ENCODE data around the gene ATP5MG.
A peak's percentile ranks its signal among the peaks of the same experiment; 100 is the strongest.

Gene ATP5MG

DNA sequence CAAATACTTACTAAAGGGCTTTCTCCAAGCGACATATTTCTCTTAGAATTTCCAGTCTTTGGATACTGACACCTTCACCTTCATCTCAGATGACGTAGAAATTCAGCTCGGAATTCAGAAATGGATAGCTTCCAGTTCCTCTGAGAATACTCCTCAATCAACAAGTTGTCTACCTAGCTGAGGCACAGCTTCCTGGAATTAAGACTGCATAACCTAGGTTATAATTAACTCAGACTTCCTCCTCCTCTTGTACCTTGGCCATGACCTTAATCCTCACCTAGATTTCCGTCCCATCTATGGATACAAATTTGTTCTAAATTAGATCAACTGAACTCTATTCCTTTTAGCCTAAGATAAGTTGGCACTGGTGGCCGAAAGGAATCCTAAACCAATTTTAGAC lies 17.4 kb downstream of the ATP5MG start:
- Mint-ChIP-seq H3K36me3 (ENCODE audit: low read depth) (no peaks in the 10 kb centered on the region), H3K4me1 (ENCODE audit: low read depth) (peaks cover 2% of the 10 kb centered on the region), H3K27ac (no peak overlapping the region), H3K9me3 (no peaks in the 10 kb centered on the region), H3K4me3 (no peak overlapping the region), H3K27me3 (ENCODE audit: low read depth) (no peaks in the 10 kb centered on the region)

DNA sequence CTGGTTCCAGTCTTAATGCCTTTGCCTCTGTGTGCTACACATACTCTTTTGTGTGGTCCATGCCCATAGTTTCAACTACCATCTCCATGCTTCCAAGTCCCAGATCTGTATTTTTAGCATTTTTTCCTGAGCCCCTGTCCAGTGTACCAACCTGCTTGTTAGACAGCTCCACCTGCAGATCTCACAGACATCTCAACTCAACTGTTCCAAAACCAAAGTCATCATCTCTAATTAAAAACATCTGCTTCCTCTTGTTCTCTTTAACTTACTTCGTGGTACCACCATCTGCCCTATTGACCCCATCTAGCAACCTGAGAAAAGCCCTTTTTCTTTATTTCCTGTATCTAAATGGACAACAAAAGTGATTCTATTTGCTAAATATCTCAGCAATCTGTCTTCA lies 26.3 kb downstream of the ATP5MG start:
- Mint-ChIP-seq H3K9me3 (no peaks in the 10 kb centered on the region), H3K4me3 (no peak overlapping the region), H3K36me3 (ENCODE audit: low read depth) (no peaks in the 10 kb centered on the region), H3K4me1 (ENCODE audit: low read depth) (peaks cover 7% of the 10 kb centered on the region), H3K27me3 (ENCODE audit: low read depth) (peaks cover 32% of the 10 kb centered on the region), H3K27ac (no peak overlapping the region)

DNA sequence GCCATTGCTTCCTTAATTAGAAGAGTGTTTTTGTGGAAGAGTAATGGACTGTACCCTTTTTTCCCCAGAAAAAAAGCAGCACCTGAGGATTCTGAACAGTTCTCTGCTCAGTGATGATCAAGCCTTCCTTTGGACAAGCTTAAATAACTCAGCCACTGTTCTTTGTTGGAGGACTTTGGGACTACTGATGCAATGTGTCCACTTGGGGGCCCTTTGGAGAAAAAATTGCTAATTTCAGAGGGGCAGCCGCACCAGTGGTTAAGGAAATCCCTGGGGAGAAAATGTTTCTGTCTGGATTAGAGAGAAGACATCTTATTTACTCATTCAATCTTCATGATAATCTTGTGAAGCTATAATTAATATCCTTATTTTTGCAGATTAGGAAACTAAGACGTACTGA lies 29.6 kb downstream of the ATP5MG start:
- Mint-ChIP-seq H3K4me1 (ENCODE audit: low read depth) (peaks cover 27% of the 10 kb centered on the region), H3K27ac (no peak overlapping the region), H3K4me3 (no peak overlapping the region), H3K27me3 (ENCODE audit: low read depth) (peaks cover 32% of the 10 kb centered on the region), H3K9me3 (no peaks in the 10 kb centered on the region), H3K36me3 (ENCODE audit: low read depth) (no peaks in the 10 kb centered on the region)

DNA sequence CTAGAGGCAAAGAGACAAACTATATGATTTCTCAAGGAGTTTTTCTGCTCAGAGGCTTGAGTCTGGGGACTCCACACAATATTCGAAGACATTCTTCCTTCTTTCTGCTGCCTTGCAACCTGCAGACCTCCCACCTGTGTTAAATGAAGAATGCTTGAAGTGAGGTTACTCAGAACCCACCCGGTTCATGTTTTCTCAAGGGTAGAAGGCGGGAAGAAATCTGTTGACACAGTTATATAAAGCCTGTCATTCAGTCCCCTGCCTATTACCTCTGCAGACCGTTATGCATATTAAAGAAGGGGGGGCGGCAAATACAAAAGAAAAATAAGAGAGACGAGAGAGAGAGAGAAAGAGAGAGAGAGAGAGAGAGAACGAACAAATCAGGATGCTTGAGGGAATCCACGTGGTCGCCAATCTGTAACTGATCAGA lies 32.7 kb downstream of the ATP5MG start:
- H3K27ac Mint-ChIP-seq, result peak overlapping the region; percentile 90

DNA sequence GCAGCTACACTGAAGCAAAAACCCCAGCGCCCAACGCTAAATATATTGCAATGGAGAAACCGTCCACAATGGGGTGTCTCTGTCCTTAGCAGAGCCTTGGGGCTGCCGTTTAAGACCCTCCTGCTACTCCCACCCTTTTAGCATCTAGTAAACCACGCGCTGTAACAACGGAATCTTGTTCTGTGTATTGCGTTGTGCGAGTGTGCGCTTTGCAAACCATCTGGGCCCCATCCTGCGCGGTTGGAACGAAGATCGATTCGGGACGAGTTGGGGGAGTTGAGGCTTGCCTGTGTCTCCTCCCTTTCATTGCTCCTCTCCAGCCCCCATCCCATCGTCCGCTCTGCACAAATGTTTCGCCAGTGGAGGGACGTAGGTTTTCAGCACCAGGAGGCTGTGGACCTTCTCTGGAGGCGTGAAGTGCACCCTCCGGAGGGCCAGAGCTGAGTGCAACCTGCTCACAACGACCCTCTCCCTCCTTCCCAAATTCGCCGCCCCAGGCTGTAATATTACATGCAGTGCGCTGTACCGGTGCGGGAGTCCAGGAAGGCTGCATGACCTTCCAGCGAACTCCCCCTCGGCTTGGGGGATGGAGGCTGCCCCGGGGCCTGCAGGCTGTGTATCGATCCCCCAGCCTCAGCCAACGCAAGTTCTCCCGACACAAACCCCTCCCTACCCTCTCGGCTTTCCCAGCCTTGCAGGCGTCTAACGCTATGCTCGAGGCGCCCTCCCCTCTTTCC lies 33.3 kb downstream of the ATP5MG start:
- Mint-ChIP-seq H3K27ac (peak overlapping the region; percentile 90), H3K36me3 (ENCODE audit: low read depth) (peaks cover 5% of the 10 kb centered on the region), H3K4me1 (ENCODE audit: low read depth) (peaks cover 29% of the 10 kb centered on the region), H3K4me3 (peak overlapping the region; percentile 85), H3K27me3 (ENCODE audit: low read depth) (peaks cover 14% of the 10 kb centered on the region), H3K9me3 (no peaks in the 10 kb centered on the region)

More for the DNA sequence above, 32.7 kb downstream of the ATP5MG start:
- H3K4me3 Mint-ChIP-seq, result peak overlapping the region; percentile 85
- no peaks in the 10 kb centered on the region for H3K9me3 Mint-ChIP-seq
- H3K27me3 Mint-ChIP-seq (ENCODE audit: low read depth), result peaks cover 16% of the 10 kb centered on the region
- peaks cover 2% of the 10 kb centered on the region for H3K36me3 Mint-ChIP-seq (ENCODE audit: low read depth)
- H3K4me1 Mint-ChIP-seq (ENCODE audit: low read depth), result peaks cover 23% of the 10 kb centered on the region

DNA sequence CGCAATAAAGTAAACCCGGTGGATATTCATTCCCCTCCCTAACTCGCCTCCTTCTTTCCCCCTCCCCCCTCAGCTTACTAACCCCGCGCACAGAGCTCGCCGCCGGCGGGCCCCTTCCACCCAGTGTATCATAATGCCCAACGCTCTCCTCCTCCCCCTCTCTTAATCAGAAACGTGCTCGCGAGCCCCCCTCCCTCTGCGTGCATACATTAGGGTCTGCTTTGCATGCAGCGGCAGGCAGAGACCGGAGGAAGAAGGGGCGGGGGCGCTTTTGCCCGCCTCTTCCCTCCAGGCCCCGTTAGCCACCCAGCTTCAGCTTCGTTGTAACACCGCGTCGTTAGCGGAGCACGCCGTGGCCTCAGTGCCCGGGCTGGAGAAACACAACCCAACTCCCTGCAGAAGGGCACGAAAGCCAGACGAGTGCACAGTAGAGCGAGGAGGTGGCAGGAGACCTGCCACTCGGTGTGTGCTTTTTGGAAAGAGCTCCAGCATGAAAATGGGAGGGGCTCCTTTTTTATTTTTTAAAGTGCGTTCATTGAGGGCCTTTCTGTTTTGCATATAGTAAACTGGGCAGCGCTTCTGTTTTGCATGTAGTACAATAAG lies 34.0 kb downstream of the ATP5MG start:
- peak overlapping the region; percentile 90 for H3K27ac Mint-ChIP-seq
- H3K36me3 Mint-ChIP-seq (ENCODE audit: low read depth), result peaks cover 9% of the 10 kb centered on the region
- peaks cover 14% of the 10 kb centered on the region for H3K27me3 Mint-ChIP-seq (ENCODE audit: low read depth)
- H3K4me1 Mint-ChIP-seq (ENCODE audit: low read depth), result peaks cover 36% of the 10 kb centered on the region
- H3K9me3 Mint-ChIP-seq, result no peaks in the 10 kb centered on the region
- H3K4me3 Mint-ChIP-seq, result peak overlapping the region; percentile 85

DNA sequence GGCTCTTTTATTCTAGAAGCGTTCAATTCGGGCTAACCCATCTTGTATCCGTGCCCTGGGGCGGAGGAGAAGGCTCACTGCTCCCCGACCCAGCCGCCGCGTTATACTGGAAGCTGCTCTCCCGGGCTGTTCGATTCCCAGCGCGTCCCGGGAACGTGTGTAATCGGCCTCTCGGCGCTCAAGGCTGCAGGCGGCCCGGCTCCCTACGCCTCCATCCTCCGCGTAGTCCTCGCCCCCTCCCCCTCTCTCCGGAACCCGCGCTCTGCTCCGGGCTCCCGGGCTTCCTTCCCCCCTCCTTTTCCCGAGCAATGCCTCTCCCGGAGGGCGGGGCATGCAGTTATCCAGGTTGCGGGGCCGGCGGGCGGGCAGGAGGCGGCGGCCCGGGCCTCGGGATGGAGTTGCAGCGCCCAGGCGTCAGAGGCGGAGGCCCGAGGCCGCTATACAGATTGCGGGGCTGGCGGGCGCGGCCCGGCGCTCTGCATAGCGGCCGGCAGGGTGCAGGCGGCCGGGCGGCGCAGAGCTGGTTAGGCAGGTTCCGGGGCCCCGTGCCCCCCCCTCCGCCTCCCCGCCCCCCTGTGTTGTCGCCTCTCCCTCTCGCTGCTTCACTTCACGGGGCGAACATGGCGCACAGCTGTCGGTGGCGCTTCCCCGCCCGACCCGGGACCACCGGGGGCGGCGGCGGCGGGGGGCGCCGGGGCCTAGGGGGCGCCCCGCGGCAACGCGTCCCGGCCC lies 34.7 kb downstream of the ATP5MG start, which contains the start of gene KMT2A:
Gene KMT2A (plus strand): TSS at position 600 of the 732 bp plus-strand sequence. CDS start 21 bp downstream, at position 621.
- peaks cover 40% of the 10 kb centered on the region for H3K4me1 Mint-ChIP-seq (ENCODE audit: low read depth)
- no peaks in the 10 kb centered on the region for H3K9me3 Mint-ChIP-seq
- peaks cover 13% of the 10 kb centered on the region for H3K27me3 Mint-ChIP-seq (ENCODE audit: low read depth)
- H3K4me3 Mint-ChIP-seq, result peak within 1 kb of the TSS; percentile 93
- peaks cover 13% of the 10 kb centered on the region for H3K36me3 Mint-ChIP-seq (ENCODE audit: low read depth)
- peak within 1 kb of the TSS; percentile 92 for H3K27ac Mint-ChIP-seq

DNA sequence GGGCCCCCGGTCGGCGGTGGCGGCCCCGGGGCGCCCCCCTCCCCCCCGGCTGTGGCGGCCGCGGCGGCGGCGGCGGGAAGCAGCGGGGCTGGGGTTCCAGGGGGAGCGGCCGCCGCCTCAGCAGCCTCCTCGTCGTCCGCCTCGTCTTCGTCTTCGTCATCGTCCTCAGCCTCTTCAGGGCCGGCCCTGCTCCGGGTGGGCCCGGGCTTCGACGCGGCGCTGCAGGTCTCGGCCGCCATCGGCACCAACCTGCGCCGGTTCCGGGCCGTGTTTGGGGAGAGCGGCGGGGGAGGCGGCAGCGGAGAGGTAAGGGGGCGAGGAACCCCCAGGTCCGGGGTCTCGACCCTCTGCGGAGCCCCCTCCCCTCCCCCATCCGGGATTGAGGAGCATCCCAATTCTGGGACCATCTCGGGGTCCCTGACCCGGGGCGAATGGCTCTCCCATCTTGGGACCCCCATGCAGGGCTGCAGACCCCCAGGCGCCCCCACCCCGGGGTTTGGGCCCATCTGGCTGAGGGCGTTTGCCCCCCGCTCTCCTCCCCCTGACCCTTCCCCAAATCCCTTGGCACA lies 35.3 kb downstream of the ATP5MG start:
- Mint-ChIP-seq H3K9me3 (no peaks in the 10 kb centered on the region), H3K27me3 (ENCODE audit: low read depth) (peaks cover 7% of the 10 kb centered on the region), H3K4me3 (peak overlapping the region; percentile 93), H3K4me1 (ENCODE audit: low read depth) (peaks cover 46% of the 10 kb centered on the region), H3K36me3 (ENCODE audit: low read depth) (peaks cover 17% of the 10 kb centered on the region), H3K27ac (peak overlapping the region; percentile 92)

DNA sequence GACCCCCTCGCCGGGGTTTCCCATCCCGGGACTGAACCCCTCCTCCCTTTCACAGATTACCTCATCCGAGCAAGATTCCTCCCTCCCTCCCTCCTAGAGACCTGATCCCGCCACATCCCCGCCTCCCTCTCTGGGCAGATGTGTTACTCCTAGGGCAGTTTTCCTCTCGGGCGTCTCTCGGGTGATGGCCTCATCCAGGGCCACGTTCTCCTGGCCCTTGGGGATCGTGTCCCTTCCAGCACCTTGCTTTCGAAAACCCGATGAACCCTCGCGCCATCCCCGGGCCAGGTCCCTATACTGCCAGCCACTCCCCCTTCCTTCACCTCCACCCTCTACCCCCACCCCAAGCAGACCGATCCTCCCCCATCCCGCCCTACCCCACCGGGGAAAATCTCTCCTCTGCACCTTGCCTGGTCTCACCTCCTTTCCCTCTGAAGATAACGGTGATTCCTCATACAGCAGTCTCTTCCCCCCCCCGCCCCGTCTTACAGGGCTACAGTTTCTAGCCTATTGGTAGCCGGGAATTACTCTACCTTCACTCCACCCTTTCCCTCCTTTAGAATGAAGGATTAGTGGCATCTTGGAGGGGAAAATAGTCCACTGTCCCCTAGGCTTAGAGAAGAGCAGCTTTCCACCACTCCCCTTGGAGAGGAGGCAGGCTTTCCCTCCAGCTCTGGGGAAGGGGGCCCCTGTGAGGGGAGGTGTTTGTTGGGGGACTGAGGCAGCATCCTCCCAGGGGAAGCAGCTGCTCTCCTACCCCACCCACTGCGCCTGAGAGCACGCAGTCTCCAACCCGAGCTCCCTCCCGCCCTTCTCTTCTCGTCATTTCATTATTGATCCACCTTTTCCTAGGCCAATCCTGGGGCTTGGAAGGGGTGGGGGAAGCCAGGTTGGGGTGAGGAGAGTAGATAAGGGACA lies 36.1 kb downstream of the ATP5MG start:
- Mint-ChIP-seq H3K9me3 (no peaks in the 10 kb centered on the region), H3K36me3 (ENCODE audit: low read depth) (peaks cover 22% of the 10 kb centered on the region), H3K4me1 (ENCODE audit: low read depth) (peaks cover 53% of the 10 kb centered on the region), H3K27ac (peak overlapping the region; percentile 92), H3K27me3 (ENCODE audit: low read depth) (peaks cover 2% of the 10 kb centered on the region), H3K4me3 (peak overlapping the region; percentile 93)

DNA sequence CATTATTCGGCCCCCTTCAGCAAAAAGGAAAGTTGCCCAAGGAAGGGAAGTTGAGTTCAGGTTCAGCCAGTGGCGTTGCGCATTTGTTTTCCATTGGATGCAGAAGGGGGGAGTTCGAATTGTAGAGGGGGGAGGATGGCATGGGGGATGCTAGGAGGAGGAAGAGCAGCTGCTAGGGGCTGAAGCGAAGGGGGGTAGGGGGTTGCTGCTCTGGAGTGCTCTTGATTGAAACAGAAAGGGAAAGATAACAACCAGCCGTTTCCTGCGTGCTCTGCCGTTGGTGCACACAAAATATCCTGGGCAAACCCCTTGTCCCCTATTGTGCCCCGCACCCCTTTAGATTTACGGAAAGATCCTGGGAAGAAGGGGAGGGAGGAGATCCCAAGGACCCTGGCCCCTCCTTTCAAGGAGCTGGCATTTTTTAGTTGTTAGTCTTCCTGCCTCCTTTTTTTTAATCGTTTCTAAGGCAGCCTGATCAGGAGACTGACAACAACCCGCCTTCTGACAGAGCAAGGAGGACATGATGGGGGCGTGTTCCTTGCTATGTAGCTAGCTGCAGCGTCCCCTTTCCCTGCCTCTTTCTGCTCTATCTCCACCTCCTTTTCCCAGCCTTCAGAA lies 37.0 kb downstream of the ATP5MG start:
- Mint-ChIP-seq H3K9me3 (no peaks in the 10 kb centered on the region), H3K4me3 (peak overlapping the region; percentile 93), H3K4me1 (ENCODE audit: low read depth) (peaks cover 62% of the 10 kb centered on the region), H3K27ac (peak overlapping the region; percentile 92), H3K27me3 (ENCODE audit: low read depth) (no peaks in the 10 kb centered on the region), H3K36me3 (ENCODE audit: low read depth) (peaks cover 23% of the 10 kb centered on the region)

DNA sequence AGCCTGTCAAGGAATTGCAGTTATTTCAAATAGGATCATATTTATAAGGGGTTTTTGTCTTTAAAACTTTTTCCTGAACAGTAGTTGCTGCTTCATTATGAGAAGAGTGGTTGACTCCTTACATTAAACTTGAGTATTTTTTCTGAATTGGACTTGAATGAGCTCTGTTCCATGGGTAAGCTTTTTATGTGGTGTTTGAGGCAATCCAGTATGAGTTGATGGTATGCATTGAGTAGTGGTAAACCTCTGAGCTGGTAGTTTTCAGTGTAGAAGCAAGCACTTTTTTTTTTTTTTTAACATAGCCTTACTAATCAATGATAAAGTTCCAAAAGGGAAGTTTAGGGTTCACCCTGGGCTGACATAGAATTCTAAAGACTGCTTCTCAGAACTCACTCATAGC lies 38.2 kb downstream of the ATP5MG start:
- no peaks in the 10 kb centered on the region for H3K27me3 Mint-ChIP-seq (ENCODE audit: low read depth)
- H3K27ac Mint-ChIP-seq, result peak overlapping the region; percentile 92
- no peaks in the 10 kb centered on the region for H3K9me3 Mint-ChIP-seq
- peaks cover 32% of the 10 kb centered on the region for H3K36me3 Mint-ChIP-seq (ENCODE audit: low read depth)
- H3K4me3 Mint-ChIP-seq, result peak overlapping the region; percentile 93
- H3K4me1 Mint-ChIP-seq (ENCODE audit: low read depth), result peaks cover 64% of the 10 kb centered on the region

DNA sequence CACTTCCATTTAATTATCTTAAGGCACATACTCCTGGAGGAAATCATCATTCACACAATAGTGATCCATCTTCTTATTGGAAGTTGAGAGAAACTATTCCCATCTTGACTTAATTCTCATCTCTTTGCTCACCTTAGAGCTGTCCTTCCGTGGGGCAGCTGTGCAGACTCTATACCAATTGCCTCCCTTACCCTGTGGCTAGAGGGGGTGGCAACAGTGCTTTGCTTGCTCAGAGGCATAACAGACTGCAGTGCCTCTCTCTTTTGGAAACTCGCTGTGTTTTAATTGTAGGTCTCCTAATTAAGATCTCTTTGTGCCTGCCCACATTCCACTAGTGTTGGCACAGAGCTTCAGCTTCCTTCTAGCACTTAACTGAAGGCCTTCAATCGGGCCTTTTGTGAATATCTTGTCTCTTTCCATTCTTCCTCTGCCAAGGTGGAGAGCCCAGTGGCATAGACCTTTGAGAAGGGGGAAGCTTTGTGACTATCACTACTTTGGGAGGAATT lies 40.4 kb downstream of the ATP5MG start:
- no peaks in the 10 kb centered on the region for H3K9me3 Mint-ChIP-seq
- peak overlapping the region; percentile 41 for H3K27ac Mint-ChIP-seq
- peaks cover 67% of the 10 kb centered on the region for H3K4me1 Mint-ChIP-seq (ENCODE audit: low read depth)
- no peaks in the 10 kb centered on the region for H3K27me3 Mint-ChIP-seq (ENCODE audit: low read depth)
- H3K4me3 Mint-ChIP-seq, result peak overlapping the region; percentile 73
- H3K36me3 Mint-ChIP-seq (ENCODE audit: low read depth), result peaks cover 44% of the 10 kb centered on the region

DNA sequence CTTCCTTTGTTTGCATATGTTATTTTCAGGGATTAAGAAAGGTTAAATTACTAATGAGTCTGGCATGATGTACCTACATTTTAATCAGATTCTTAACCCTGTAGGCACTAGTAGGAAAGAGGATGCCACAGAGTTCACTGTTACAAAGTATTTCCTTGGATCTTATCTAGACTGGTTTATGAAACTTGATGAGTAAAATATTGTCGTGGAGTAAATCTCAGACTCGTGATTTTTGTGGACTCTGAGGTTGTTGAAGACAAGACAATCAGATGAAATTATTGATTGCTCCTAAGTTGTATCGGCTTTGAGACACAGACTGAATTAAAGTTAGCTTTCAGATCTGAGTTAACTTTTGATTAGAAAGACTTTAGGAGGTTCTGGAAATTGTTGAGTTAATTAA lies 40.9 kb downstream of the ATP5MG start:
- H3K4me1 Mint-ChIP-seq (ENCODE audit: low read depth), result peaks cover 71% of the 10 kb centered on the region
- H3K36me3 Mint-ChIP-seq (ENCODE audit: low read depth), result peaks cover 45% of the 10 kb centered on the region
- no peaks in the 10 kb centered on the region for H3K27me3 Mint-ChIP-seq (ENCODE audit: low read depth)
- H3K9me3 Mint-ChIP-seq, result no peaks in the 10 kb centered on the region
- H3K4me3 Mint-ChIP-seq, result peak overlapping the region; percentile 73
- H3K27ac Mint-ChIP-seq, result peak overlapping the region; percentile 41

Data from T-helper 1 cell treated with Interleukin-12 subunit alpha and Interleukin-12 subunit beta and Interleukin-4 antibody, amounts not matched to agents 30 μg/mL and 1 μg/mL, for 36 hours (primary cell).